Psoas muscle (tissue), 8 donors: ENCODE results near the gene SPIB. TPM values are rescaled to one million over a fixed set of nuclear protein-coding genes. Genes with fewer than 3 reads are reported as not detected.
A peak's percentile ranks its signal among the peaks of the same experiment; 100 is the strongest.

ENCODE experiments used
- ATAC-seq, 4 donors: fragments of 200-7000 bp; cut with Tn5 transposase; one replicate each; pipeline ENCODE4 v1.9.1; 2020; ENCODE audit warnings: moderate library complexity in 3 of 4, mild to moderate bottlenecking in 2 of 4
- DNase-seq, 2 donors: peaks; one replicate each; pipeline ENCODE4 v3.0.0-alpha.2; 2020
- H3K27ac ChIP-seq: fragments of 200-600 bp; one replicate; pipeline ENCODE4 v1.8.0; 2022
- H3K27me3 ChIP-seq, 3 donors: fragments of 200-600 bp in 1 of 3; one replicate each; pipeline versions ENCODE4 v1.6.1 to v1.8.0; 2013 to 2022; ENCODE audit warnings: low read length in 2 of 3, mild to moderate bottlenecking in 2 of 3, moderate library complexity in 1 of 3; ENCODE audit not compliant: insufficient read depth in 3 of 3
- H3K36me3 ChIP-seq, 2 donors: fragments of 200-600 bp in 1 of 2; one replicate each; pipeline versions ENCODE4 v1.6.1 to v1.8.0; 2013 to 2022; ENCODE audit warnings: low read depth in 1 of 2, mild to moderate bottlenecking in 1 of 2, moderate library complexity in 1 of 2; ENCODE audit not compliant: insufficient read depth in 1 of 2
- H3K4me1 ChIP-seq: fragments of 200-600 bp; one replicate; pipeline ENCODE4 v1.8.0; 2022
- H3K4me3 ChIP-seq: fragments of 200-600 bp; one replicate; pipeline ENCODE4 v1.8.0; 2022; ENCODE audit warnings: mild to moderate bottlenecking
- H3K9me3 ChIP-seq: fragments of 200-600 bp; one replicate; pipeline ENCODE4 v1.8.0; 2022
- WGBS, 3 donors: extraction: QIAGEN DNeasy Blood & Tissue Kit; methylation state at CpG; one replicate each; pipeline versions ENCODE4 v1.1.6 to v1.1.7; 2013; 5-methylcytosine and 5-hydroxymethylcytosine counted together
- intact Hi-C, 2 donors: fragments of 100-400 bp; cut with DNase I; formaldehyde crosslinking; loops; one replicate each; pipeline versions ENCODE4 v1.11.0 to v1.14.2; 2022
- polyA plus RNA-seq, 3 donors: library from polyadenylated mRNA; stranded (reverse); fragments of 200-250 nt; gene quantifications; one replicate each; pipeline ENCODE4 v1.2.3, GENCODE V29; 2013
- total RNA-seq, 4 donors: library from RNA; stranded (reverse); fragmentation: NEBNext Ultra II Directional in 2 of 4; extraction: Animal tissue kit (Norgen Biotek cat#: 25700) in 2 of 4; gene quantifications; one replicate each; pipeline versions ENCODE4 v1.2.1 to v1.2.4, GENCODE V29; 2021 to 2023
- TF ChIP-seq, protein P1 (sequence below): fragments of 200-600 bp; IDR thresholded peaks from one replicate; pipeline ENCODE4 v1.8.0; 2022; ENCODE audit warnings: antibody characterized with exemption
- donor health status: healthy with polysubstance abuse.
- donor health status: DM: no; HTN: no; CAD: no; lungs with moderate emphysema.
- donor health status: Bipolar disorder and iron deficiency.
- donor health status: healthy.
- donor health status: DM: yes; HTN: yes; CAD: no.
- donor health status: DM: no; HTN: no; CAD: no.
- donor health status: DM: no; HTN: no; CAD: no.
- donor health status: DM: yes; HTN: yes; CAD: no.

Gene SPIB
- total and polyA plus RNA-seq, 7 donors: 0.05 to 0.44 (median 0.11) TPM; not detected in 2

GRCh38 chr19:50475736-50476223, 57.0 kb downstream of the SPIB start:
- peaks cover 17% of the 10 kb centered on the region for H3K4me1 ChIP-seq
- peak overlapping the region; percentile 97 for H3K4me3 ChIP-seq
- no peak for DNase-seq
- 61 to 66% (median 64%) methylated on average over 29 of the region's 29 CpGs for WGBS, 3 donors
- intact Hi-C loops: loop anchor here (5.0 kb wide), 2 partner anchors 37 to 108 kb away; partner anchors contain the start of genes ASPDH (in 1 of the 2), JOSD2 (in 1 of the 2) and NAPSA (in 1 of the 2)
- H3K27ac ChIP-seq: peak overlapping the region; percentile 84
- H3K36me3 ChIP-seq: peaks cover 4 to 27% of the 10 kb centered on the region in 2 donors
- TF ChIP-seq, protein P1, sequence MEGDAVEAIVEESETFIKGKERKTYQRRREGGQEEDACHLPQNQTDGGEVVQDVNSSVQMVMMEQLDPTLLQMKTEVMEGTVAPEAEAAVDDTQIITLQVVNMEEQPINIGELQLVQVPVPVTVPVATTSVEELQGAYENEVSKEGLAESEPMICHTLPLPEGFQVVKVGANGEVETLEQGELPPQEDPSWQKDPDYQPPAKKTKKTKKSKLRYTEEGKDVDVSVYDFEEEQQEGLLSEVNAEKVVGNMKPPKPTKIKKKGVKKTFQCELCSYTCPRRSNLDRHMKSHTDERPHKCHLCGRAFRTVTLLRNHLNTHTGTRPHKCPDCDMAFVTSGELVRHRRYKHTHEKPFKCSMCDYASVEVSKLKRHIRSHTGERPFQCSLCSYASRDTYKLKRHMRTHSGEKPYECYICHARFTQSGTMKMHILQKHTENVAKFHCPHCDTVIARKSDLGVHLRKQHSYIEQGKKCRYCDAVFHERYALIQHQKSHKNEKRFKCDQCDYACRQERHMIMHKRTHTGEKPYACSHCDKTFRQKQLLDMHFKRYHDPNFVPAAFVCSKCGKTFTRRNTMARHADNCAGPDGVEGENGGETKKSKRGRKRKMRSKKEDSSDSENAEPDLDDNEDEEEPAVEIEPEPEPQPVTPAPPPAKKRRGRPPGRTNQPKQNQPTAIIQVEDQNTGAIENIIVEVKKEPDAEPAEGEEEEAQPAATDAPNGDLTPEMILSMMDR: no peak
- H3K27me3 ChIP-seq: no peaks in the 10 kb centered on the region
- H3K9me3 ChIP-seq: no peaks in the 10 kb centered on the region
- peak in 1 of 4 donors; percentile 12 for ATAC-seq

DNA sequence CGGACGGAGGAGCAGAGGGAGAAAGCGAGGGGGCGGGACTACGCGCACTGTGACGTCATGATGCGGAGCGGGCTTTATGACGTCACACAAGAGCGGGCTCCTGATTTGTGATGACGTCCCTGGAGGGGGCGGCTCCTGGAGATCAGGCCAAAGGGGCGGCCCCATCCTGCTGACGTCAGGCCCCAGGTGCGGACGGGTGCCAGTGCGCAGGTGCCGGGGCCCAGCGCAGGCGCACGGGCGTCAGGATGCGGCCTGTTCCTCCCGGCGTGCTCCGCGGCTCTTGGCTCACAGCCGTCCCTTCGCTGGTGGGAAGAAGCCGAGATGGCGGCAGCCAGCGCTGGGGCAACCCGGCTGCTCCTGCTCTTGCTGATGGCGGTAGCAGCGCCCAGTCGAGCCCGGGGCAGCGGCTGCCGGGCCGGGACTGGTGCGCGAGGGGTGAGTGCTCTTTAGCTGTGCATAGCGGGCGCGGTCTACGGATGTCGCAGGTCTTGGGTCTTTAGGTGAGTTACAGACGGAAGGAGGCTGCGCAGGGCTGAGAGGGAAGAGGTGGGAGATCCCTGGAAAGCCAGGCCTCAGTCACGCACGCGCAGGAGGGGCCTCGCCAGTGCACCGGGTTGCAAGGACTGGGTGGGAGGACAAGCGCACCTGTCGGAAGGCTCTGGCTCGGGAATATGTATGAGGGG, 57.6 kb downstream of the SPIB start, which contains the start of the genes EMC10 and GARIN5A:
Gene EMC10 (plus strand): TSS at position 284 of the 683 bp plus-strand sequence. CDS start 38 bp downstream, at position 322.
Gene GARIN5A (minus strand): TSS at position 625 of the 683 bp plus-strand sequence. CDS start 460 bp downstream, at position 165.
- Histone ChIP-seq H3K27me3 (no peaks in the 10 kb centered on the region), H3K9me3 (no peaks in the 10 kb centered on the region), H3K4me3 (peak within 1 kb of the TSS; percentile 97), H3K4me1 (peaks cover 17% of the 10 kb centered on the region), H3K36me3 (peaks cover 4 to 33% of the 10 kb centered on the region in 2 donors), H3K27ac (peak within 1 kb of the TSS; percentile 84)
- ATAC-seq: peak; percentile 92 to 97 (median 94)
- peak; percentile 90 to 95 for DNase-seq
- WGBS, 3 donors: 1 to 2% (median 1%) methylated on average over 44 to 58 of the region's 58 CpGs
- TF ChIP-seq, protein P1: no peak
- intact Hi-C loops: loop anchor here (5.0 kb wide), 2 partner anchors 36 to 109 kb away; partner anchors contain the start of genes ASPDH (in 1 of the 2), JOSD2 (in 1 of the 2) and NAPSA (in 1 of the 2)

DNA sequence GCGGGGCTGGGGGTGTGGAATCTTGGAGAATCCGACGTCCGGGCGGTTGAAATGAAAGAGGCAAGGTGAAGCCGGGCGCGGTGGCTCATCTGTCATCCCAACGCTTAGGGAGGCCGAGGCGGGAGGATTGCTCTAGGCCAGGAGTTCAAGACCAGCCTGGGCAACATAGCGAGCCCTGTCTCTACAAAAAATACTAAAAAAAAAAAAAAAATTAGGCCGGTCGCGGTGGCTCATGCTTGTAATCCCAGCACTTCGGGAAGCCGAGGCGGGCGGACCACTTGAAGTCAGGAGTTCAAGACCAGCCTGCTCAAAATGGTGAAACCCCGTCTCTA, 58.1 kb downstream of the SPIB start:
- DNase-seq (no peak), ATAC-seq (no peak)
- H3K27me3 ChIP-seq: no peaks in the 10 kb centered on the region
- peak overlapping the region; percentile 97 for H3K4me3 ChIP-seq
- intact Hi-C loops: loop anchor here (5.0 kb wide), 2 partner anchors 35 to 110 kb away; partner anchors contain the start of genes ASPDH (in 1 of the 2), JOSD2 (in 1 of the 2) and NAPSA (in 1 of the 2)
- H3K9me3 ChIP-seq: no peaks in the 10 kb centered on the region
- WGBS, 3 donors: 8 to 9% (median 9%) methylated on average over 19 to 20 of the region's 20 CpGs
- H3K4me1 ChIP-seq: peaks cover 17% of the 10 kb centered on the region
- H3K27ac ChIP-seq: peak overlapping the region; percentile 84
- peaks cover 4 to 38% of the 10 kb centered on the region in 2 donors for H3K36me3 ChIP-seq
- TF ChIP-seq, protein P1: no peak

DNA sequence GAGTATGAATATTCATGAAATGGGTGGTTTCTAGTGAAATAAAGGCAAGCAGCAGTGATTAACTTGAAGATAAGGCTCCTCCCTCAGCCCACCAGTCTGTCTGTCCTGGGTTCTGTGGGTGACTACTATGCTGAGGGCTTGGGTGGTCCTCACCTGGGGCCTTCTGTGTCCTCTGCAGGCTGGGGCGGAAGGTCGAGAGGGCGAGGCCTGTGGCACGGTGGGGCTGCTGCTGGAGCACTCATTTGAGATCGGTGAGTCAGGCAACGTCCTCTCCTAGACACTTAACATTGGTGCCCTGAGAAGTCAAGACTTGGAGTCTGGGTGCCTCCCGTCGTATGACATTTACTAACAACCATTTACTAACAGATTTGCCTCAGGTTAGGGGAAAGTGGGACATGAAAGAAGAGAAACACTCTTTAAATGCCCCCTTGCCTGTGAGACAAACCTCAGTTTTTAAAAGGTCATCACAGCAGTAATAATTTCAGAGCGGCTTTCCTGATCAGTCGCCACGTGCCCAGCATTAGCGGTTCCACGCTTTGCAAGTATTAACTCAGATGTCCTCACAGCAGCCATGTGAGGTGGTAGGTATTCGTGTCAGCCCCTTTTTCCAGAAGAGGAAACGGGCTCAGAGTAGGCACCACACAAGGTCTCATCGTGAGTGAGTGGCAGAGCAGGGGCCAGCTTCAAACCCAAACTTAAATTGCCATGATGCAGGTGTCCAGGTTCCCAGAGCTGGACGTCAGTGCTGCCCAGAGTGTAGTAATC, 59.2 kb downstream of the SPIB start:
- ATAC-seq (no peak), DNase-seq (peak in 1 of 2 donors; percentile 8)
- Histone ChIP-seq H3K27ac (no peak overlapping the region), H3K27me3 (no peaks in the 10 kb centered on the region), H3K9me3 (no peaks in the 10 kb centered on the region), H3K4me3 (peak overlapping the region; percentile 97), H3K4me1 (peaks cover 17% of the 10 kb centered on the region), H3K36me3 (peaks cover 4 to 47% of the 10 kb centered on the region in 2 donors)
- WGBS, 3 donors: 92 to 94% (median 92%) methylated on average over 17 of the region's 17 CpGs
- intact Hi-C loops: loop anchor here (5.0 kb wide), 2 partner anchors 34 to 111 kb away; partner anchors contain the start of genes ASPDH (in 1 of the 2), JOSD2 (in 1 of the 2) and NAPSA (in 1 of the 2)
- TF ChIP-seq, protein P1: no peak
